Stimulated activated CD4-positive, alpha-beta T cell treated with anti-CD3 and anti-CD28 coated beads, TNF-alpha, amount 100 ng/mL, for 48 hours (primary cell): ENCODE measurements around the gene ANKRD45.
A peak's percentile ranks its signal among the peaks of the same experiment; 100 is the strongest.
"Not testable (repeated sequence)": the region's sequence is repeated elsewhere in the genome, so short reads cannot be mapped to it uniquely, and the experiment has no call there.

Experiments used
- DNase-seq, 3 donors: peaks; one replicate each; pipeline ENCODE4 v3.0.0-alpha.2; 2020; ENCODE audit warnings: low read depth in 3 of 3

ANKRD45 gene

GRCh38 chr1:173669491-173669941 is at the start of gene ANKRD45:
TSS of gene ANKRD45 (minus strand) at chr1:173669851. CDS start at chr1:173659418, 10,433 bp downstream.
- DNase-seq = no peak

- no peak for DNase-seq
These were observed 47.6 kb upstream of the ANKRD45 start for GRCh38 chr1:173717238-173717637.

- DNase-seq = no peak
These were observed 45.8 kb upstream of the ANKRD45 start for GRCh38 chr1:173715538-173715844.

GRCh38 chr1:173714759-173715537 is 45.3 kb upstream of the ANKRD45 start, which contains the start of gene KLHL20:
TSS of gene KLHL20 (plus strand) at chr1:173714981. CDS start at chr1:173716044, 1,063 bp downstream.
- peak; percentile 65 to 78 (median 70) for DNase-seq

- no peak for DNase-seq
These were observed 44.7 kb upstream of the ANKRD45 start for GRCh38 chr1:173714441-173714758.

GRCh38 chr1:173708787-173709186 is 39.1 kb upstream of the ANKRD45 start:
- DNase-seq = no peak

- no peak for DNase-seq
These were observed 35.5 kb upstream of the ANKRD45 start for GRCh38 chr1:173705117-173705516.

GRCh38 chr1:173702736-173703135 is 33.1 kb upstream of the ANKRD45 start:
- no peak for DNase-seq

GRCh38 chr1:173701299-173701698 is 31.6 kb upstream of the ANKRD45 start:
- not testable (repeated sequence) for DNase-seq

GRCh38 chr1:173693238-173693637 is 23.6 kb upstream of the ANKRD45 start:
- DNase-seq = no peak

- DNase-seq = no peak
These were observed 18.6 kb upstream of the ANKRD45 start for GRCh38 chr1:173688300-173688699.

- not testable (repeated sequence) for DNase-seq
These were observed 15.5 kb upstream of the ANKRD45 start for GRCh38 chr1:173685121-173685520.

- DNase-seq = not testable (repeated sequence)
These were observed 14.2 kb upstream of the ANKRD45 start for GRCh38 chr1:173683838-173684237.

GRCh38 chr1:173682184-173682583 is 12.5 kb upstream of the ANKRD45 start:
- DNase-seq = no peak

GRCh38 chr1:173680152-173680551 is 10.5 kb upstream of the ANKRD45 start:
- not testable (repeated sequence) for DNase-seq

- not testable (repeated sequence) for DNase-seq
These were observed 4.8 kb upstream of the ANKRD45 start for GRCh38 chr1:173674496-173674895.

GRCh38 chr1:173666646-173667045 is 3.0 kb downstream of the ANKRD45 start:
- DNase-seq = no peak

GRCh38 chr1:173663159-173663558 is 6.5 kb downstream of the ANKRD45 start:
- DNase-seq = no peak

GRCh38 chr1:173661763-173662162 is 7.9 kb downstream of the ANKRD45 start:
- no peak for DNase-seq

GRCh38 chr1:173661271-173661670 is 8.4 kb downstream of the ANKRD45 start:
- DNase-seq = no peak

GRCh38 chr1:173660306-173660705 is 9.3 kb downstream of the ANKRD45 start:
- DNase-seq = no peak

GRCh38 chr1:173648880-173649605 is 20.6 kb downstream of the ANKRD45 start:
- DNase-seq = no peak

GRCh38 chr1:173646656-173647055 is 23.0 kb downstream of the ANKRD45 start:
- DNase-seq = no peak
